ENCODE results near the gene SMARCE1.

Gene SMARCE1

GRCh38 chr17:40611840-40612474 is 35.7 kb downstream of the SMARCE1 start:
- CTCF ChIA-PET = no interaction called here
- Histone ChIP-seq H3K36me3 (ENCODE audit: control insufficient read depth in 2 of 2, insufficient read depth in 1 of 2, low read length in 2 of 2) (no peaks in the 10 kb centered on the region), H3K27ac (ENCODE audit: extremely low read depth, low read depth, low read length) (no peak overlapping the region), H3K9me3 (ENCODE audit: control insufficient read depth, insufficient read depth, low read depth, low read length) (no peaks in the 10 kb centered on the region), H3K4me1 (ENCODE audit: control insufficient read depth, insufficient read depth, low read length) (no peaks in the 10 kb centered on the region), H3K4me3 (ENCODE audit: low read depth, low read length) (no peak overlapping the region)
- no peak for TF ChIP-seq ZBTB6 (tag by site-specific recombination; IDR thresholded peaks at IDR 0.05)
- no peak for TF ChIP-seq ZNF292 (tag by site-specific recombination; IDR thresholded peaks at IDR 0.05; ENCODE audit: borderline replicate concordance, low read depth)
- TF ChIP-seq ZNF747 (tag by site-specific recombination; IDR thresholded peaks at IDR 0.05) = no peak
- no peak for TF ChIP-seq ZNF19 (tag by site-specific recombination; IDR thresholded peaks at IDR 0.05; ENCODE audit: low read depth)
- no peak for TF ChIP-seq ZNF776 (tag by site-specific recombination; IDR thresholded peaks at IDR 0.05; ENCODE audit: borderline replicate concordance)
- no peak for TF ChIP-seq ZNF18 (tag by site-specific recombination; IDR thresholded peaks at IDR 0.05)
- no peak for TF ChIP-seq ZFP41 (tag by site-specific recombination; IDR thresholded peaks at IDR 0.05; ENCODE audit: borderline replicate concordance)
- no peak for TF ChIP-seq ZNF169 (tag by site-specific recombination; IDR thresholded peaks at IDR 0.05)
- TF ChIP-seq ZNF785 (tag by site-specific recombination; IDR thresholded peaks at IDR 0.05) = no peak
- no peak for TF ChIP-seq ZNF37A (tag by site-specific recombination; IDR thresholded peaks at IDR 0.05)
- TF ChIP-seq TCF7L2 (IDR thresholded peaks at IDR 0.05; ENCODE audit: borderline replicate concordance, low read depth, low read length) = no peak
- no peak for TF ChIP-seq SALL2 (tag by site-specific recombination; IDR thresholded peaks at IDR 0.05; ENCODE audit: borderline replicate concordance)
- TF ChIP-seq ZNF768 (tag by site-specific recombination; IDR thresholded peaks at IDR 0.05) = no peak
- TF ChIP-seq ZNF398 (tag by site-specific recombination; IDR thresholded peaks at IDR 0.05) = no peak
- TF ChIP-seq ZSCAN23 (tag by site-specific recombination; IDR thresholded peaks at IDR 0.05) = no peak
- no peak for TF ChIP-seq ZIC2 (tag by site-specific recombination; IDR thresholded peaks at IDR 0.05)
- no peak for TF ChIP-seq GLIS1 (tag by site-specific recombination; IDR thresholded peaks at IDR 0.05)
- POLR2A ChIA-PET = interaction anchor here (0.6 kb wide), 1 partner anchor 10 kb away, joined by 4 read pairs; no protein-coding TSS in a partner anchor

- POLR2A ChIA-PET = interaction anchor here (0.5 kb wide), 1 partner anchor 201 kb away, joined by 3 read pairs; no protein-coding TSS in a partner anchor
These were observed 37.3 kb downstream of the SMARCE1 start for GRCh38 chr17:40610359-40610758.

More at GRCh38 chr17:40610359-40610758, 37.3 kb downstream of the SMARCE1 start:
- Histone ChIP-seq H3K9me3 (ENCODE audit: control insufficient read depth, insufficient read depth, low read depth, low read length) (no peaks in the 10 kb centered on the region), H3K27ac (ENCODE audit: extremely low read depth, low read depth, low read length) (no peak overlapping the region), H3K4me1 (ENCODE audit: control insufficient read depth, insufficient read depth, low read length) (no peaks in the 10 kb centered on the region), H3K4me3 (ENCODE audit: low read depth, low read length) (no peak overlapping the region), H3K36me3 (ENCODE audit: control insufficient read depth in 2 of 2, insufficient read depth in 1 of 2, low read length in 2 of 2) (no peaks in the 10 kb centered on the region)
- CTCF ChIA-PET = interaction anchor here (0.9 to 1.7 kb wide), 3 partner anchors 9 to 408 kb away, joined by 3 to 7 read pairs (median 3); no protein-coding TSS in a partner anchor
- TF ChIP-seq GFI1B (tag by site-specific recombination; IDR thresholded peaks at IDR 0.05) = no peak
- TF ChIP-seq PRDM10 (tag by site-specific recombination; IDR thresholded peaks at IDR 0.05) = no peak
- peak; percentile 55; the same call in 1 of the 2 replicates for TF ChIP-seq ZNF664 (tag by site-specific recombination; IDR thresholded peaks at IDR 0.05)
- TF ChIP-seq ZNF423 (tag by site-specific recombination; IDR thresholded peaks at IDR 0.05) = no peak
